ENCODE results near the gene APLNR.

- TF ChIP-seq CTCF (IDR thresholded peaks at IDR 0.05) (no peak), FOSL2 (IDR thresholded peaks at IDR 0.05; ENCODE audit: borderline replicate concordance, low read depth) (no peak), TEAD4 (IDR thresholded peaks at IDR 0.05; ENCODE audit: borderline replicate concordance, insufficient read depth) (no peak), FOXJ3 (CRISPR knock-in tag; IDR thresholded peaks at IDR 0.05) (no peak), RAD21 (IDR thresholded peaks at IDR 0.05; ENCODE audit: low read length) (no peak), MAX (IDR thresholded peaks at IDR 0.05; ENCODE audit: low read depth) (no peak), RFX5 (IDR thresholded peaks at IDR 0.05; ENCODE audit: low read length) (no peak)
These were observed 32.5 kb upstream of the APLNR start for GRCh38 chr11:57269571-57270021.
